Activated T-cell treated with anti-CD3 and anti-CD28 coated beads for 1 hour (primary cell): ENCODE data around the gene ZNF773.
"Not testable (repeated sequence)": the region's sequence is repeated elsewhere in the genome, so short reads cannot be mapped to it uniquely, and the experiment has no call there.

Experiments used
- DNase-seq: peaks from one replicate; pipeline ENCODE4 v3.0.0-alpha.2; 2020; ENCODE audit warnings: low read depth

The ZNF773 gene

DNA sequence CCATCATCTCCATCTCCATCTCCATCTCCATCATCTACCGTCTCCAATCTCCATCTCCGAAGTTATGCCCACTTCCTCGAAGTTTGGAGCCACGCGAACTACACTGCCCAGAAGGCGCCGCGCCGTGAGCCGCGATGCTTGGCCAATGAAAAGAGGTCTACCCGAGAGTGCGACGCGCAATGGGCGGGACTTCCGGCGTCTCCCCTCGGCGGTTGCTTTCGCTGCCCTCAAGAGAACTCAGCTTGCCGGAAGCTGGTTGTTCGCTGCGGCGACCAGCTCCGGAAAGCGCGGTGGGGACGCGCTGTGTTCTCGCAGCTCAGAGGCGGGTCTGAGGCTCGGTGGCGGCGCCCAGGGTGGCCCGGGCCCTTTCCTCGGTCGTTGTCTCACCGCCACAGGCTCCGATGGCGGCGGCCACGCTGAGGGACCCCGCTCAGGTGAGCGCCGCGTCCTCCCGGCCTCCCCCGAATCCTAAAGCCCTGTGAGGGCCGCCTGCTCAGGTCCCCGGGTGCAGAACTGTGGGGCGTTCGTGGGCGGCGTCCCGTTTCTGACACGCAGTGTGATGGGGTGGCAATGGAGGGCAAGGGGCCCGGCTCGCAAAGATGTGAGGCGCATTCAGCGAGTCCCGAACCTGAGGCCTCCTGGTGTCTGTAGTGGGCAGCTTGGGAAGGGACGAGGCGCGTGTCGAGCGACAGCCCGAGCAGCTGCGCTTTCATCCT lies at the start of gene ZNF773:
Gene ZNF773 (plus strand): TSS at position 259 of the 716 bp plus-strand sequence. CDS start 143 bp downstream, at position 402.
- peak; percentile 93 for DNase-seq

- no peak for DNase-seq
Measured at GRCh38 chr19:57452307-57452706, 47.4 kb upstream of the ZNF773 start.

- no peak for DNase-seq
Measured at GRCh38 chr19:57465680-57466381, 33.9 kb upstream of the ZNF773 start.

GRCh38 chr19:57466489-57466888 lies 33.2 kb upstream of the ZNF773 start:
- no peak for DNase-seq

DNA sequence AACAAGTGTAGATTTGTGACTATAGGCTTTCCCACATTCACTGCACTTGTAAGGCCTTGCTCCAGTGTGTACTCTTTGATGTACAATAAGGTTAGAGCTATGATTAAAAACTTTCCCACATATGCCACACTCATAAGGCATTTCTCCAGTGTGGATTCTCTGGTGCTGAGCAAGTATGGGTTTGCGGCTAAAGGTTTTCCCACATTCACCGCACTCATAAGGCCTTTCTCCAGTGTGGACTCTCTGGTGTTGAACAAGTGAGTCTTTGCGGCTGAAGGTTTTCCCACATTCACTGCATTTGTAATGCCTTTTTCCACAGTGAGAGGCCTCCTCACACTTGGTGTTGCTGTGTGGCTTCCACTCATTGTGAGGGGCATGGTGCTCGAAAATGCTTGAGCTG lies 26.1 kb upstream of the ZNF773 start:
- DNase-seq: no peak

GRCh38 chr19:57477191-57478008 lies 22.3 kb upstream of the ZNF773 start, which contains the start of gene ZNF772:
ZNF772 (minus strand) TSS chr19:57477566; CDS start chr19:57477309, 257 bp downstream.
- DNase-seq: peak; percentile 76

GRCh38 chr19:57487477-57488298 lies 12.1 kb upstream of the ZNF773 start, which contains the start of gene ZNF419:
ZNF419 (plus strand) TSS chr19:57487750; CDS start chr19:57487951, 201 bp downstream.
- peak; percentile 93 for DNase-seq

DNA sequence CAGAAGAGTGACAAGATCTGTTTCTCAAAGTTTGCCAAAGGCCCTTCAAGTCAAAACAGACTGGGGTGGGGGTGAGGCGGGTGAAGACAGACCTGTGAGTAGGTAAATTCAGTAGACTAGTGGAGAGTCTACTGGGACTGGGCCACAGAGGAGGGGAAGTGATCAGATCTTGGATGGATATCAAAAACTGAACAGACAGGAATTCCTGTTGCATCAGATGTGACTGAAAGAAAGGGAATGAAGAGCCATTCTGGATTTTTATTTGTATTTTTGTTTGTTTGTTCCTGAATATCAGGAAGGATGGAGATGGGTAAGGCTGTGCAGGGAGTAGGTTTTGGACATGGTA lies 11.5 kb upstream of the ZNF773 start:
- not testable (repeated sequence) for DNase-seq

DNA sequence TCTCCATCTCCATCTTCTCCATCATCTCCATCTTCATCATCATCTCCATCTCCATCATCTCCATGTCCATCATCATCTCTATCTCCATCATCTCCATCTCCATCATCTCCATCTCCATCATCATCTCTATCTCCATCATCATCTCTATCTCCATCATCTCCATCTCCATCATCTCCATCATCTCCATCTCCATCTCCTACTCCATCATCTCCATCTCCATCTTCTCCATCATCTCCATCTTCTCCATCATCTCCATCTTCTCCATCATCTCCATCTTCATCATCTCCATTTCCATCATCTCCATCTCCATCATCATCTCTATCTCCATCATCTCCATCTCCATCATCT lies 432 bp upstream of the ZNF773 start:
- not testable (repeated sequence) for DNase-seq

DNA sequence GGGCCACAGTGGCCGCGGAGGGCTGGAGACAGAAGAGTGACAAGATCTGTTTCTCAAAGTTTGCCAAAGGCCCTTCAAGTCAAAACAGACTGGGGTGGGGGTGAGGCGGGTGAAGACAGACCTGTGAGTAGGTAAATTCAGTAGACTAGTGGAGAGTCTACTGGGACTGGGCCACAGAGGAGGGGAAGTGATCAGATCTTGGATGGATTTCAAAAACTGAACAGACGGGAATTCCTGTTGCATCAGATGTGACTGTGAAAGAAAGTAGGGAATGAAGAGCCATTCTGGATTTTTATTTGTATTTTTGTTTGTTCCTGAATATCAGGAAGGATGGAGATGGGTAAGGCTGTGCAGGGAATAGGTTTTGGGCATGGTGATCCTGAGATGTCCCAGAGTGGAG lies 662 bp downstream of the ZNF773 start:
- not testable (repeated sequence) for DNase-seq

- no peak for DNase-seq
Measured at GRCh38 chr19:57506163-57506562, 6.4 kb downstream of the ZNF773 start.

DNA sequence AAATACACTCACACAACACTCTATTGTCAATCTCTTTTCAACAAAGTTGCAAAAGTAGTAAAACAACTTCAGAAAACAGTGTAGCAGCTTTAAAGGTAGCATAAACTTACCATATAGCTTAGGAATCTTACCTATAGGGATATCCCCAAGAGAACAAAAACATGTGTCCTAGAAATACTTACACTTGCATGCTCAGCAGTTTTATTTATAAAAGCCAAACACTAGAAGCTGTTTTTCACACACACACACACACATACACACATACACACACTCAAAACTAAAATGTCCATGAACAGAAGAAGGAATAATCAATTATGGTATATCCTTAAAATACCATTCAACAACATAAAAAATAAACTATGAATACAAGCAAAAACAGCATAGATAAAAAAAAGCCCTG lies 11.7 kb downstream of the ZNF773 start:
- no peak for DNase-seq

- DNase-seq: no peak
Measured at GRCh38 chr19:57512845-57513244, 13.1 kb downstream of the ZNF773 start.

DNA sequence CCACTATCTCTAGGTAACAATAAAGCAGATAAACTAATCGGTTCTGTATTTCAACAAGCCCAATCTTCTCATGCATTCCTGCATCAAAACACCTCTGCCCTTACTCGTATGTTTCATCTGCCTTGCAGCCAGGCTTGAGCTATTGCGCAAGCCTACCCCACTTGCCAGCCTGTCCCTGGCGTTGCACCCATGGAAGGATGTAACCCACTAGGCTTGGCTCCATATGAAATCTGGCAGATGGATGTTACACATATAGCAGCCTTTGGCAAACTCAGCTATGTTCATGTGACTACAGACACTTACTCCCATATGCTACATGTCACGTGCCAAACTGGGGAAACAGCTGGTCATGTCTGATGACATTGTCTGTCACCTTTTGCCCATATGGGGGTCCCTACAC lies 15.5 kb downstream of the ZNF773 start:
- DNase-seq: no peak

DNA sequence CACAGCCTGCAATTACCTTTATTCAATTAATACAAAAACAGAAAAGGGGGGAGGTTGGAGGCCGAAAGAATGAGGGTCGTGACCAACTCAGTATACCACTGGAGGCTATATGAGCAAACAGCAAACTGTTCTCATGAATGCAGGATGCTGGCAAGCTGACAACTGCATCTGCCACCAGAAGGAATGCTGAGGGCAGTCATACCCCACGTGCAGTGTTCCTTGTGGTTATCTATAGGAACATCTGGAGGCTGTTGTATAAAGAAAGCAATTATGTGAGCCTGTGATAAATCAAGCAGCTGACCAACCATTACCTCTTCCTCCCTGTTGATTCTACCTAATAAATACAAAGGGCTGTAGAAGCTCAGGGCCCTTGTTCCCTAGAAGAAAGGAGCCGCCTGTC lies 18.3 kb downstream of the ZNF773 start:
- not testable (repeated sequence) for DNase-seq

DNA sequence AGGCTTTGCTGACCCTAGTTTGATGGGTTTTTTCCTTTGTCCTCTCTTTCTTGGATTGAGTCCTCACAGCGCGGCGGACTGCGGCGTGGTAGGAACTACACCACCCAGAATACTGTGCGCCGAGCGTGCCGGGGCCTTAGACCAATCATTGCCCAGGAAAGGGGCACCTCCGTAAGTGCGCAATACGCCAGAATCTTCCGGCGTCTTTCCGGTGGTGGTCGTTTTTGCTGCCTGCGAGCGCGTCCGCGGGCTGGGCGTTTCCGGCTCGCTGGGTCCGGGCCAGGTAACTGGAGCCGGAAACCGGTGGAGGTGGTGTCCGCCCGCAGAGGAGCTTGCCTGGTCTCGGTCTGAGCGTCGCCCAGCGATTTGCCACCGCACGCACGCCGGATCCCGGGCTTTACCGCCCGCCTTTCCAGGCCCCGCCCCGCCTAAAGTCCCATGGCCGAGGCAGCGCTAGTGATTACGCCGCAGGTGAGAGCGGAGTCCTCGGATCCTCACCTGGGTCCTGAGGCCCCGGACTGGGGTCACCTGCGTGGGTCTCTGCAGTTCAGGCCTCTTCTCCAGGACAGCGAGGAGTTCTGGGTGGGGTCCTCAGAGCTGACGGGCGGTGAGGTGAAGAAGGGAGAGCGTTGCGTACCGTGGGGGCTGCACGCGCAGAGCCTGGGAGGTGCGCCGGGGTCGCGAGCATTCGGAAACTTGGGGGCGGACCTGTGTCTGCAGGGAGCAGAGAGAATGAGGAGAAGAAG lies 27.6 kb downstream of the ZNF773 start, which contains the start of gene ZNF549:
Gene ZNF549 (plus strand): TSS at position 221 of the 746 bp plus-strand sequence. CDS start 218 bp downstream, at position 439.
- DNase-seq: peak; percentile 77

DNA sequence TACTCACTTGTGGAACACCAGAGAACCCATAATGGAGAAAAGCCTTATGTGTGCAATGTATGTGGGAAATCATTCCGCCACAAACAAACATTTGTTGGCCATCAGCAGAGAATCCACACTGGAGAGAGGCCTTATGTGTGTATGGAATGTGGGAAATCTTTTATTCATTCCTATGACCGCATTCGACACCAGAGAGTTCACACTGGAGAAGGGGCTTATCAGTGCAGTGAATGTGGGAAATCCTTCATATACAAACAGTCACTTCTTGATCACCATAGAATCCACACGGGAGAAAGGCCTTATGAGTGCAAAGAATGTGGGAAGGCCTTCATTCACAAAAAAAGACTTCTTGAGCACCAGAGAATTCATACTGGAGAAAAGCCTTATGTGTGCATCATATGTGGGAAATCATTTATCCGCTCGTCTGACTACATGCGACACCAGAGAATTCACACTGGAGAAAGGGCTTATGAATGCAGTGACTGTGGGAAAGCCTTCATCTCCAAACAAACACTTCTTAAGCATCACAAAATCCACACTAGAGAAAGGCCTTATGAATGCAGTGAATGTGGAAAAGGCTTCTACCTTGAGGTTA lies 38.3 kb downstream of the ZNF773 start:
- no peak for DNase-seq

DNA sequence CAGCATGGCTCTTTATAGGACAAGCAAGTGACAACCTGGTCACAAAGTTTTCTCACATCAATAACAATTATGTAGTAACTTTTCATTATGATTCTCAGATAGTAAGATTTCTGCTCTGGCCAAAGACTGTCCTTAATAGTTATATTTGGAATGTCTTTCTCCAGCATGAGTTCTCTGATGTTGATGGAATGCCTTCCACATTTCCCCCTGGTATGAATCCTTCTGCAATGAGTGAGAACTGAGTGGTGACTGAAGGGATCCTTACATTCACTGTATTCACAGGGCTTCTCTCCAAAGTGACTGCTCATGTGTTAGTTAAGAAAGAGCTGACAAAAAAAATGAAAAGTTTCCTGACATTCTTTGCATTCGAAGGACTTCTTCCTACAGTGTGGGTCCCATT lies 46.8 kb downstream of the ZNF773 start:
- DNase-seq: no peak

- DNase-seq: no peak
Measured at GRCh38 chr19:57552432-57552831, 52.7 kb downstream of the ZNF773 start.

DNA sequence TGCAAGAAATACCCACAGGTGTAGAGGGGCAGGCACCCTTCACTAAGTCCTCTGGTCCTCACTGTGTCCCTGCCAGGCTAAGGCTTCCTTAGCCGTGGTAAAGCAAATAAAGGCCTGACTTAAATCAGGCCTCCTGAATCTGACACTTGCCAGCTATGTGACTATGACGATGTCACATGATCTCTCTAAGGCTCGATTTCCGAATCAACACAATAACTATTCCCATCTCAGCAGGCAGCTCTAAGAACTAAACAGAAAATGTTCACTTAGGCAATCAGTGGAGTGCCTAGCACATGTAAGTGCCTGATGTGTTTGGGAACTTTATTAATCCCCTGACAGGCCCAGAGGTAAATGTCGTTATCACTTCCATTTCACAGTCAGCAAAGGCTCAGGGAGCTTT lies 57.9 kb downstream of the ZNF773 start:
- no peak for DNase-seq
